Measurements from ENCODE around the gene GUCY1A2.

- TF ChIP-seq CTCF (IDR thresholded peaks at IDR 0.05) (no peak), POLR2A (IDR thresholded peaks at IDR 0.05) (no peak)
These were observed 197.0 kb downstream of the GUCY1A2 start for GRCh38 chr11:106821291-106821690.

Data from uterus (tissue), 2 donors.